Subcutaneous abdominal adipose tissue (tissue), 5 donors: ENCODE results near the gene TTC13.

Experiments used
- H3K27ac ChIP-seq: one replicate; pipeline ENCODE4 v1.7.0; 2013; ENCODE audit warnings: low read depth, mild to moderate bottlenecking, inconsistent platforms, low read length, moderate library complexity
- H3K27me3 ChIP-seq, 5 donors: one replicate each; pipeline ENCODE4 v1.7.0; 2013; ENCODE audit warnings: low read length in 5 of 5, inconsistent platforms in 1 of 5; ENCODE audit not compliant: control insufficient read depth in 5 of 5, insufficient read depth in 4 of 5
- H3K36me3 ChIP-seq, 5 donors: one replicate each; pipeline ENCODE4 v1.7.0; 2013; ENCODE audit warnings: low read length in 5 of 5; ENCODE audit not compliant: control insufficient read depth in 5 of 5, insufficient read depth in 5 of 5
- H3K4me1 ChIP-seq, 5 donors: one replicate each; pipeline ENCODE4 v1.7.0; 2013; ENCODE audit warnings: low read length in 5 of 5, mild to moderate bottlenecking in 3 of 5, moderate library complexity in 1 of 5; ENCODE audit not compliant: control insufficient read depth in 5 of 5, insufficient read depth in 5 of 5
- H3K4me3 ChIP-seq, 5 donors: one replicate each; pipeline ENCODE4 v1.7.0; 2013; ENCODE audit warnings: low read length in 5 of 5, low read depth in 1 of 5
- H3K9ac ChIP-seq, 5 donors: one replicate each; pipeline ENCODE4 v1.7.0; 2013; ENCODE audit warnings: low read length in 5 of 5, mild to moderate bottlenecking in 4 of 5, moderate library complexity in 3 of 5
- H3K9me3 ChIP-seq, 5 donors: one replicate each; pipeline ENCODE4 v1.7.0; 2013; ENCODE audit warnings: low read length in 5 of 5; ENCODE audit not compliant: control insufficient read depth in 5 of 5
- donor health status: healthy.
- donor health status: healthy.
- donor health status: healthy.
- donor health status: healthy.
- donor health status: healthy.

Gene TTC13

GRCh38 chr1:230977761-230978490, 735 bp downstream of the TTC13 start:
- Histone ChIP-seq H3K27ac (peak overlapping the region; percentile 58), H3K36me3 (peaks cover 0 to 15% (median 7%) of the 10 kb centered on the region in 5 donors), H3K27me3 (no peaks in the 10 kb centered on the region), H3K4me3 (peak overlapping the region; percentile 65 to 97 (median 79)), H3K4me1 (peaks cover 14 to 44% (median 27%) of the 10 kb centered on the region in 5 donors), H3K9me3 (no peaks in the 10 kb centered on the region), H3K9ac (peak overlapping the region; percentile 36 to 89 (median 66))

GRCh38 chr1:230976825-230977747, 1.6 kb downstream of the TTC13 start:
- Histone ChIP-seq H3K36me3 (peaks cover 0 to 15% (median 7%) of the 10 kb centered on the region in 5 donors), H3K27ac (peak overlapping the region; percentile 58), H3K4me1 (peaks cover 14 to 50% (median 27%) of the 10 kb centered on the region in 5 donors), H3K27me3 (no peaks in the 10 kb centered on the region), H3K9me3 (no peaks in the 10 kb centered on the region), H3K9ac (peak overlapping the region; percentile 36 to 89 (median 66)), H3K4me3 (peak overlapping the region; percentile 65 to 97 (median 79))

- H3K4me3 ChIP-seq = no peak overlapping the region
- H3K4me1 ChIP-seq = peaks cover 14 to 54% (median 27%) of the 10 kb centered on the region in 5 donors
- H3K27ac ChIP-seq = no peak overlapping the region
Observed at GRCh38 chr1:230976360-230976759, 2.3 kb downstream of the TTC13 start.

GRCh38 chr1:230975636-230976035, 3.0 kb downstream of the TTC13 start:
- Histone ChIP-seq H3K4me3 (no peak overlapping the region), H3K27ac (no peak overlapping the region), H3K9ac (no peak overlapping the region), H3K27me3 (no peaks in the 10 kb centered on the region), H3K36me3 (peaks cover 0 to 8% (median 3%) of the 10 kb centered on the region in 5 donors), H3K9me3 (no peaks in the 10 kb centered on the region), H3K4me1 (peaks cover 14 to 54% (median 27%) of the 10 kb centered on the region in 5 donors)

More at GRCh38 chr1:230976360-230976759, 2.3 kb downstream of the TTC13 start:
- no peaks in the 10 kb centered on the region for H3K27me3 ChIP-seq
- H3K9ac ChIP-seq = peak overlapping the region in 1 of 5 donors; percentile 5
- no peaks in the 10 kb centered on the region for H3K9me3 ChIP-seq
- H3K36me3 ChIP-seq = peaks cover 0 to 10% (median 3%) of the 10 kb centered on the region in 5 donors

GRCh38 chr1:230972855-230973271, 5.8 kb downstream of the TTC13 start:
- H3K36me3 ChIP-seq = peaks cover 0 to 8% (median 3%) of the 10 kb centered on the region in 5 donors
- no peaks in the 10 kb centered on the region for H3K9me3 ChIP-seq
- H3K4me3 ChIP-seq = no peak overlapping the region
- no peak overlapping the region for H3K27ac ChIP-seq
- no peaks in the 10 kb centered on the region for H3K27me3 ChIP-seq
- no peak overlapping the region for H3K9ac ChIP-seq
- H3K4me1 ChIP-seq = peaks cover 5 to 33% (median 12%) of the 10 kb centered on the region in 5 donors

GRCh38 chr1:230971771-230972170, 6.9 kb downstream of the TTC13 start:
- Histone ChIP-seq H3K27ac (no peak overlapping the region), H3K4me1 (peaks cover 0 to 22% (median under 1%) of the 10 kb centered on the region in 5 donors), H3K4me3 (no peak overlapping the region), H3K9ac (no peak overlapping the region), H3K9me3 (no peaks in the 10 kb centered on the region), H3K27me3 (no peaks in the 10 kb centered on the region), H3K36me3 (peaks cover 0 to 8% (median 3%) of the 10 kb centered on the region in 5 donors)

GRCh38 chr1:230970432-230970831, 8.2 kb downstream of the TTC13 start:
- peaks cover 0 to 11% (median 0%) of the 10 kb centered on the region in 5 donors for H3K4me1 ChIP-seq
- no peaks in the 10 kb centered on the region for H3K9me3 ChIP-seq
- no peak overlapping the region for H3K9ac ChIP-seq
- no peaks in the 10 kb centered on the region for H3K27me3 ChIP-seq
- no peak overlapping the region for H3K27ac ChIP-seq
- no peak overlapping the region for H3K4me3 ChIP-seq
- H3K36me3 ChIP-seq = peaks cover 0 to 3% (median 0%) of the 10 kb centered on the region in 5 donors

- H3K9ac ChIP-seq = no peak overlapping the region
- H3K27ac ChIP-seq = no peak overlapping the region
- no peak overlapping the region for H3K4me3 ChIP-seq
Observed at GRCh38 chr1:230966358-230966873, 12.2 kb downstream of the TTC13 start.

GRCh38 chr1:230965535-230965934, 13.1 kb downstream of the TTC13 start:
- Histone ChIP-seq H3K4me1 (no peaks in the 10 kb centered on the region), H3K9me3 (no peaks in the 10 kb centered on the region), H3K27ac (no peak overlapping the region), H3K27me3 (no peaks in the 10 kb centered on the region), H3K9ac (no peak overlapping the region), H3K4me3 (no peak overlapping the region), H3K36me3 (peaks cover 0 to 4% (median 0%) of the 10 kb centered on the region in 5 donors)

More at GRCh38 chr1:230966358-230966873, 12.2 kb downstream of the TTC13 start:
- Histone ChIP-seq H3K27me3 (no peaks in the 10 kb centered on the region), H3K36me3 (peaks cover 0 to 3% (median 0%) of the 10 kb centered on the region in 5 donors), H3K9me3 (no peaks in the 10 kb centered on the region), H3K4me1 (no peaks in the 10 kb centered on the region)
